Keratinocyte (primary cell): ENCODE data around the gene MPP4.

ENCODE experiments used
- EZH2 ChIP-seq: IDR thresholded peaks from one replicate; pipeline ENCODE4 v1.6.1; 2012; ENCODE audit warnings: inconsistent platforms, mild to moderate bottlenecking, low read length, moderate library complexity
- TF ChIP-seq, protein P1 (sequence below), 3 experiments: IDR thresholded peaks in 1 of 3; conservative IDR thresholded peaks in 1 of 3; optimal IDR thresholded peaks in 1 of 3; 2 replicates in 2 of 3; 3 replicates in 1 of 3; pipeline versions ENCODE3 to v1.5.1; 2011; ENCODE audit warnings: low read length in 3 of 3, mild to moderate bottlenecking in 3 of 3, moderate library complexity in 2 of 3, control low read depth in 1 of 3, inconsistent platforms in 1 of 3; ENCODE audit not compliant: insufficient read depth in 2 of 3; ENCODE audit errors: extremely low read depth in 1 of 3

DNA sequence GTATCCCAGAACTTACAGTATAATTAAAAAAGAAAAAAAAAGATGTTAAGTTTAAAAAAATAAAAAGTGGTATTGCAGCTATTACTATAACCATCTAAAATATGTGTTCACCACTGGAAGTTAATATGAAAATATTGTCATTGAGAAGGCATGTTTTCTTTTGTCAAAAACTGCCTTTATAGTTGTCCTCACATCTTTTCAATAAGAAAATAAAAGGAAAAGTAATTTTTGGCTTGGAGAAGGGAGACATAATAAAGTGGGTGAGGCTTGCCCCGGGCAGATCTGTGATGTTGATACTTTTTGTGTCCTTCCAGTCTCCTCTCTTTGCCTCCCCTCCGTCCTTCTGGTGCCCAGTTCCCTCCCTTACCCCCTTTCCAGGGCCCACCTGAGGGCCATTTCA lies 24.9 kb downstream of the MPP4 start:
- TF ChIP-seq, protein P1, sequence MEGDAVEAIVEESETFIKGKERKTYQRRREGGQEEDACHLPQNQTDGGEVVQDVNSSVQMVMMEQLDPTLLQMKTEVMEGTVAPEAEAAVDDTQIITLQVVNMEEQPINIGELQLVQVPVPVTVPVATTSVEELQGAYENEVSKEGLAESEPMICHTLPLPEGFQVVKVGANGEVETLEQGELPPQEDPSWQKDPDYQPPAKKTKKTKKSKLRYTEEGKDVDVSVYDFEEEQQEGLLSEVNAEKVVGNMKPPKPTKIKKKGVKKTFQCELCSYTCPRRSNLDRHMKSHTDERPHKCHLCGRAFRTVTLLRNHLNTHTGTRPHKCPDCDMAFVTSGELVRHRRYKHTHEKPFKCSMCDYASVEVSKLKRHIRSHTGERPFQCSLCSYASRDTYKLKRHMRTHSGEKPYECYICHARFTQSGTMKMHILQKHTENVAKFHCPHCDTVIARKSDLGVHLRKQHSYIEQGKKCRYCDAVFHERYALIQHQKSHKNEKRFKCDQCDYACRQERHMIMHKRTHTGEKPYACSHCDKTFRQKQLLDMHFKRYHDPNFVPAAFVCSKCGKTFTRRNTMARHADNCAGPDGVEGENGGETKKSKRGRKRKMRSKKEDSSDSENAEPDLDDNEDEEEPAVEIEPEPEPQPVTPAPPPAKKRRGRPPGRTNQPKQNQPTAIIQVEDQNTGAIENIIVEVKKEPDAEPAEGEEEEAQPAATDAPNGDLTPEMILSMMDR (optimal IDR thresholded peaks at IDR 0.05 in 1 of 3, IDR thresholded peaks at IDR 0.05 in 1 of 3, conservative IDR thresholded peaks at IDR 0.05 in 1 of 3; ENCODE audit: extremely low read depth in 1 of 3, insufficient read depth in 2 of 3, low read length in 3 of 3) = no peak
- TF ChIP-seq EZH2 = no peak
